DND-41 (cell line): ENCODE data around the gene BMPR2.

ENCODE experiments used
- CTCF ChIP-seq: IDR thresholded peaks from 2 replicates; pipeline ENCODE4 v1.5.1; 2012; ENCODE audit warnings: borderline replicate concordance, low read length, moderate library complexity, mild to moderate bottlenecking; ENCODE audit not compliant: poor library complexity, severe bottlenecking; ENCODE audit errors: extremely low read depth
- EZH2 ChIP-seq: IDR thresholded peaks from 3 replicates; pipeline ENCODE4 v1.6.1; 2012; ENCODE audit warnings: borderline replicate concordance, low read depth, mild to moderate bottlenecking, moderate library complexity, low read length, inconsistent platforms; ENCODE audit not compliant: severe bottlenecking

GRCh38 chr2:202529389-202529788 is 153.3 kb downstream of the BMPR2 start:
- TF ChIP-seq CTCF (no peak), EZH2 (no peak)
